K562 (cell line): ENCODE data around the gene LINS1. TPM values are rescaled to one million over a fixed set of nuclear protein-coding genes. Genes with fewer than 3 reads are reported as not detected.

Source experiments
- ATAC-seq: fragments of 200-7000 bp; cut with Tn5 transposase; 3 replicates; pipeline ENCODE4 v1.9.1; 2020; ENCODE audit warnings: moderate library complexity
- BruUV-seq: library from RNA; stranded (reverse); fragments of 400-500 nt; replicated peaks from 2 replicates; lab custom pipeline; 2021; lab: Mats Ljungman, UMichigan
- CTCF ChIA-PET: fragments of 300-600 bp; formaldehyde crosslinking; extraction: SDS; loops from one replicate; lab custom pipeline; 2021; ENCODE audit warnings: low intra/inter-chr PET ratio; lab: Yijun Ruan, JAX
- POLR2A ChIA-PET: fragments of 300-600, 350-650 bp; sonication (Branson Sonifier 250); formaldehyde crosslinking; extraction: SDS; loops from one replicate; lab custom pipeline; 2021; ENCODE audit warnings: antibody characterized with exemption, inconsistent platforms; lab: Yijun Ruan, JAX
- DNase-seq, 4 experiments: peaks; one replicate each; pipeline versions ENCODE4 v3.0.0 to v3.0.0-alpha.2; 2011 to 2018; ENCODE audit warnings: low spot score in 3 of 4, mixed read lengths in 3 of 4; ENCODE audit errors: extremely low read depth in 1 of 4
- FAIRE-seq: peaks from 2 replicates; lab custom pipeline; 2011; peaks lifted over from hg19 to GRCh38; lab: Jason Lieb, UNC
- H2AFZ ChIP-seq: 2 replicates; pipeline ENCODE4 v1.6.0; 2011; ENCODE audit warnings: low read depth, low read length, control low read depth, inconsistent platforms
- H3K27ac ChIP-seq: fragments of 200-600 bp; 3 replicates; pipeline ENCODE4 v1.8.0; 2011; ENCODE audit warnings: low read depth, mild to moderate bottlenecking, control low read depth, inconsistent platforms, low read length, moderate library complexity, mixed read lengths; ENCODE audit errors: extremely low read depth
- H3K27me3 ChIP-seq, 2 experiments: fragments of 300-600 bp in 1 of 2; 2 replicates in 1 of 2; 3 replicates in 1 of 2; pipeline versions ENCODE4 v1.6.0 to v1.8.0; 2011; ENCODE audit warnings: inconsistent platforms in 2 of 2, low read length in 2 of 2, mild to moderate bottlenecking in 1 of 2, mixed read lengths in 1 of 2, moderate library complexity in 1 of 2; ENCODE audit not compliant: control insufficient read depth in 2 of 2, insufficient read depth in 2 of 2
- H3K36me3 ChIP-seq: fragments of 300-600 bp; 3 replicates; pipeline ENCODE4 v1.8.0; 2011; ENCODE audit warnings: mild to moderate bottlenecking, low read length, inconsistent platforms; ENCODE audit not compliant: control insufficient read depth, insufficient read depth
- H3K4me1 ChIP-seq, 2 experiments: fragments of 200-600 bp in 1 of 2; replicated peaks in 1 of 2; 2 replicates in 1 of 2; 3 replicates in 1 of 2; pipeline versions ENCODE4 v1.5.1 to v1.8.0; 2011; ENCODE audit warnings: inconsistent platforms in 2 of 2, low read length in 2 of 2, mild to moderate bottlenecking in 1 of 2, mixed read lengths in 1 of 2, moderate library complexity in 1 of 2; ENCODE audit not compliant: control insufficient read depth in 2 of 2, insufficient read depth in 2 of 2
- H3K4me2 ChIP-seq: 2 replicates; pipeline ENCODE4 v1.6.1; 2011; ENCODE audit warnings: low read length, control low read depth, inconsistent platforms, mixed read lengths; ENCODE audit not compliant: insufficient read depth
- H3K4me3 ChIP-seq: fragments of 200-600 bp; sonication (generic), shearing (Covaris generic); 2 replicates; pipeline ENCODE4 v1.5.1; 2016; ENCODE audit warnings: control low read depth, inconsistent platforms
- H3K79me2 ChIP-seq: fragments of 200-600 bp; 3 replicates; pipeline ENCODE4 v1.8.0; 2011; ENCODE audit warnings: low read length, inconsistent platforms; ENCODE audit not compliant: control insufficient read depth, insufficient read depth
- H3K9ac ChIP-seq, 2 experiments: 2 replicates each; pipeline versions ENCODE4 v1.6.0 to v1.6.1; 2011; ENCODE audit warnings: low read depth in 2 of 2, low read length in 2 of 2, control low read depth in 1 of 2, inconsistent platforms in 1 of 2, mild to moderate bottlenecking in 1 of 2, mixed read lengths in 1 of 2; ENCODE audit not compliant: insufficient read depth in 1 of 2
- H3K9me1 ChIP-seq: one replicate; pipeline ENCODE4 v1.6.0; 2011; ENCODE audit warnings: inconsistent platforms, mild to moderate bottlenecking, low read length, moderate library complexity; ENCODE audit not compliant: control insufficient read depth, insufficient read depth
- H3K9me3 ChIP-seq: replicated peaks from 2 replicates; pipeline ENCODE4 v1.5.1; 2011; ENCODE audit warnings: low read depth, low read length, inconsistent platforms; ENCODE audit not compliant: control insufficient read depth, insufficient read depth
- H4K20me1 ChIP-seq: replicated peaks from 2 replicates; pipeline ENCODE4 v1.6.1; 2011; ENCODE audit warnings: low read length, inconsistent platforms, mixed read lengths; ENCODE audit not compliant: control insufficient read depth, insufficient read depth
- BMI1 ChIP-seq: fragments of 150-350 bp; IDR thresholded peaks from 2 replicates; pipeline ENCODE4 v1.6.1; 2014; ENCODE audit warnings: low read length
- FOXO4 ChIP-seq: fragments of 450-650 bp; formaldehyde crosslinking; IDR thresholded peaks from 2 replicates; pipeline ENCODE4 v1.4.0; 2020; ENCODE audit warnings: mild to moderate bottlenecking, moderate library complexity
- GTF2E2 ChIP-seq: fragments of 200-800 bp; sonication (Bioruptor generic); IDR thresholded peaks from 2 replicates; pipeline ENCODE4 v1.6.1; 2016; ENCODE audit warnings: missing genetic modification characterization, missing compliant biosample characterization
- HMGXB4 ChIP-seq: sonication (generic); formaldehyde crosslinking; IDR thresholded peaks from 2 replicates; pipeline ENCODE4 v1.8.1; 2023; ENCODE audit warnings: mild to moderate bottlenecking, missing genetic modification reagents
- HOXB6 ChIP-seq: fragments of 250-450 bp; sonication (Bioruptor Pico); IDR thresholded peaks from 2 replicates; pipeline ENCODE4 v1.5.1; 2022; ENCODE audit warnings: mild to moderate bottlenecking, borderline replicate concordance
- MAFF ChIP-seq: IDR thresholded peaks from 2 replicates; pipeline ENCODE4 v1.6.1; 2012; ENCODE audit warnings: low read length, improper control_type of control experiment
- MCM7 ChIP-seq, 2 experiments: fragments of 450-650 bp; IDR thresholded peaks; 2 replicates each; pipeline ENCODE4 v1.6.1; 2016 to 2018
- MEF2D ChIP-seq: conservative IDR thresholded peaks from 2 replicates; pipeline ENCODE4 v1.6.1; 2016; ENCODE audit warnings: low read depth, missing genetic modification characterization, missing compliant biosample characterization
- MXD1 ChIP-seq: fragments of 250-450 bp; sonication (Bioruptor Pico); IDR thresholded peaks from 2 replicates; pipeline ENCODE4 v1.8.0; 2021; ENCODE audit warnings: borderline replicate concordance, mild to moderate bottlenecking, moderate library complexity; ENCODE audit not compliant: poor library complexity, severe bottlenecking
- NBN ChIP-seq: fragments of 450-650 bp; IDR thresholded peaks from 2 replicates; pipeline ENCODE4 v1.6.1; 2016; ENCODE audit warnings: low read depth, mild to moderate bottlenecking
- PCBP2 ChIP-seq: fragments of 200-400 bp; formaldehyde crosslinking; IDR thresholded peaks from 2 replicates; pipeline ENCODE4 v1.6.1; 2018; ENCODE audit warnings: low read length, low read depth, mild to moderate bottlenecking, moderate library complexity; ENCODE audit not compliant: poor library complexity, severe bottlenecking
- RBM17 ChIP-seq: fragments of 200-400 bp; formaldehyde crosslinking; IDR thresholded peaks from 2 replicates; pipeline ENCODE4 v1.6.1; 2017; ENCODE audit warnings: low read depth, mild to moderate bottlenecking, low read length, borderline replicate concordance
- RFX7 ChIP-seq: fragments of 250-450 bp; sonication (Bioruptor Pico); IDR thresholded peaks from 2 replicates; pipeline ENCODE4 v1.5.1; 2021; ENCODE audit warnings: mild to moderate bottlenecking
- WGBS: fragments of 100-300 bp; shearing (Covaris generic); methylation state at CpG from one replicate; pipeline ENCODE4 v1.1.6; 2016; ENCODE audit warnings: low coverage, mixed read lengths; ENCODE audit not compliant: insufficient coverage; ENCODE audit errors: missing lambda C conversion rate; 5-methylcytosine and 5-hydroxymethylcytosine counted together
- in situ Hi-C: fragments of 300-500 bp; cut with MboI; formaldehyde crosslinking; loops from 4 replicates; pipeline ENCODE4 v1.15.0; 2018; ENCODE audit warnings: inconsistent platforms, mixed read lengths
- intact Hi-C: fragments of 100-400 bp; cut with micrococcal nuclease; formaldehyde crosslinking; loops from 2 replicates; pipeline ENCODE4 v1.14.2; 2022
- polyA plus RNA-seq, 8 experiments: library from polyadenylated mRNA; depleted of rRNA in 4 of 8; stranded (reverse) in 5 of 8; unstranded in 3 of 8; fragments of >200 nt; fragmentation: Nextera tagmentation in 2 of 8; fragmentation: Illumina TruSeq in 1 of 8; extraction: Ambion mirVana in 2 of 8; extraction: Trizol in 1 of 8; gene quantifications; 2 replicates each; pipeline versions ENCODE4 v1.2.1 to v1.2.3, GENCODE V29; 2011 to 2014; ENCODE audit warnings: inconsistent platforms in 1 of 8, missing spikeins in 1 of 8
- total RNA-seq, 7 experiments: library from RNA; depleted of rRNA in 6 of 7; stranded (reverse); fragments of >200 nt in 6 of 7; fragmentation: Illumina TruSeq in 2 of 7; extraction: Trizol in 2 of 7; gene quantifications; 2 replicates each; pipeline versions ENCODE4 v1.2.1 to v1.2.3, GENCODE V29; 2011 to 2021; ENCODE audit warnings: low replicate concordance in 1 of 7
- TF ChIP-seq, protein P1 (sequence below), 3 experiments: fragments of 200-800 bp in 1 of 3; fragments of 250-450 bp in 1 of 3; fragments of 450-650 bp in 1 of 3; sonication (Bioruptor Pico) in 1 of 3; sonication (Bioruptor generic) in 1 of 3; formaldehyde crosslinking in 1 of 3; IDR thresholded peaks; 2 replicates each; pipeline versions ENCODE4 v1.6.1 to v1.8.0; 2016 to 2022; ENCODE audit warnings: mild to moderate bottlenecking in 2 of 3, missing genetic modification characterization in 2 of 3, missing compliant biosample characterization in 1 of 3, moderate library complexity in 1 of 3
- TF ChIP-seq, protein P2 (sequence below): fragments of 450-650 bp; formaldehyde crosslinking; IDR thresholded peaks from 2 replicates; pipeline ENCODE4 v1.4.0; 2020; ENCODE audit warnings: mild to moderate bottlenecking

LINS1 gene
- total and polyA plus RNA-seq, 9 of the 15 experiments (the other 6 are each of a cell fraction or from before 2014, with no cell fraction given): 15.4 to 31.4 (median 24.6) TPM

DNA sequence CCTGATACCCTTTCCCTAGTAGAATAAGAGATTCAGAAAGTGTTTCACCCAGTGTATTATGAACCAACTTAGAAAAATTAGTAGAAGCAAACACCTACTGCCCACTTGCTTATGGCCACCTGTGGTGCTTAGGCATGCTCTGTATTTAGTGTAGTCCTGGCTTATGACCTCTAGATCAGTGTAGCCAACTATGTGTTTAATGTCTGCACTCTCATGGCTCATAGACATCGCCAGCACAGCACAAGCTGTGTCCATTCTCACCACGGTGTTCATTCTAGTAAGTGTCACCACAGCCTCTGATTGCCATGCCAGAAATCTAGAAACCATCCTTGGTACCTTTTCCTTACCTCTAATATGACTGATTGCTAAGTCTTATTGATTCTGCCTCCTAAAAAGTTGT lies 14.7 kb upstream of the LINS1 start:
- ATAC-seq (no peak), FAIRE-seq (no peak), DNase-seq (no peak)
- ChIA-PET CTCF (no interaction called here), POLR2A (no interaction called here)
- Histone ChIP-seq H3K27me3 (no peaks in the 10 kb centered on the region), H3K9me1 (no peaks in the 10 kb centered on the region), H3K9ac (no peak overlapping the region), H3K36me3 (peaks cover 42% of the 10 kb centered on the region; the same call in 2 of the 3 replicates), H2AFZ (no peak overlapping the region), H3K4me1 (no peaks in the 10 kb centered on the region), H4K20me1 (no peaks in the 10 kb centered on the region), H3K27ac (no peak overlapping the region), H3K4me3 (no peak overlapping the region), H3K9me3 (no peaks in the 10 kb centered on the region), H3K79me2 (no peaks in the 10 kb centered on the region), H3K4me2 (no peak overlapping the region)
- in situ Hi-C loops: no loop called here
- no TSS peak for BruUV-seq
- intact Hi-C loops: no loop called here
- WGBS: 72% methylated on average over 2 of the region's 2 CpGs
- TF ChIP-seq MXD1 (CRISPR knock-in tag) (no peak), FOXO4 (CRISPR knock-in tag) (no peak), GTF2E2 (tag) (no peak), HOXB6 (CRISPR knock-in tag) (no peak), MEF2D (no peak), RBM17 (no peak), RFX7 (no peak), PCBP2 (no peak), MAFF (no peak), HMGXB4 (CRISPR knock-in tag) (no peak), MCM7 (IDR thresholded peaks at IDR 0.05) (no peak), BMI1 (no peak), NBN (no peak)
- TF ChIP-seq, protein P1, sequence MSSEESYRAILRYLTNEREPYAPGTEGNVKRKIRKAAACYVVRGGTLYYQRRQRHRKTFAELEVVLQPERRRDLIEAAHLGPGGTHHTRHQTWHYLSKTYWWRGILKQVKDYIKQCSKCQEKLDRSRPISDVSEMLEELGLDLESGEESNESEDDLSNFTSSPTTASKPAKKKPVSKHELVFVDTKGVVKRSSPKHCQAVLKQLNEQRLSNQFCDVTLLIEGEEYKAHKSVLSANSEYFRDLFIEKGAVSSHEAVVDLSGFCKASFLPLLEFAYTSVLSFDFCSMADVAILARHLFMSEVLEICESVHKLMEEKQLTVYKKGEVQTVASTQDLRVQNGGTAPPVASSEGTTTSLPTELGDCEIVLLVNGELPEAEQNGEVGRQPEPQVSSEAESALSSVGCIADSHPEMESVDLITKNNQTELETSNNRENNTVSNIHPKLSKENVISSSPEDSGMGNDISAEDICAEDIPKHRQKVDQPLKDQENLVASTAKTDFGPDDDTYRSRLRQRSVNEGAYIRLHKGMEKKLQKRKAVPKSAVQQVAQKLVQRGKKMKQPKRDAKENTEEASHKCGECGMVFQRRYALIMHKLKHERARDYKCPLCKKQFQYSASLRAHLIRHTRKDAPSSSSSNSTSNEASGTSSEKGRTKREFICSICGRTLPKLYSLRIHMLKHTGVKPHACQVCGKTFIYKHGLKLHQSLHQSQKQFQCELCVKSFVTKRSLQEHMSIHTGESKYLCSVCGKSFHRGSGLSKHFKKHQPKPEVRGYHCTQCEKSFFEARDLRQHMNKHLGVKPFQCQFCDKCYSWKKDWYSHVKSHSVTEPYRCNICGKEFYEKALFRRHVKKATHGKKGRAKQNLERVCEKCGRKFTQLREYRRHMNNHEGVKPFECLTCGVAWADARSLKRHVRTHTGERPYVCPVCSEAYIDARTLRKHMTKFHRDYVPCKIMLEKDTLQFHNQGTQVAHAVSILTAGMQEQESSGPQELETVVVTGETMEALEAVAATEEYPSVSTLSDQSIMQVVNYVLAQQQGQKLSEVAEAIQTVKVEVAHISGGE (CRISPR knock-in tag; IDR thresholded peaks at IDR 0.05): no peak
- TF ChIP-seq, protein P2, sequence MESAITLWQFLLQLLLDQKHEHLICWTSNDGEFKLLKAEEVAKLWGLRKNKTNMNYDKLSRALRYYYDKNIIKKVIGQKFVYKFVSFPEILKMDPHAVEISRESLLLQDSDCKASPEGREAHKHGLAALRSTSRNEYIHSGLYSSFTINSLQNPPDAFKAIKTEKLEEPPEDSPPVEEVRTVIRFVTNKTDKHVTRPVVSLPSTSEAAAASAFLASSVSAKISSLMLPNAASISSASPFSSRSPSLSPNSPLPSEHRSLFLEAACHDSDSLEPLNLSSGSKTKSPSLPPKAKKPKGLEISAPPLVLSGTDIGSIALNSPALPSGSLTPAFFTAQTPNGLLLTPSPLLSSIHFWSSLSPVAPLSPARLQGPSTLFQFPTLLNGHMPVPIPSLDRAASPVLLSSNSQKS (CRISPR knock-in tag): no peak
